HG02938 (cell line): ENCODE results near the gene SEMA6D.

Source experiments
- ATAC-seq: cut with Tn5 transposase; IDR thresholded peaks from one replicate; pipeline ENCODE4 v1.9.1; 2021; ENCODE audit warnings: mild to moderate bottlenecking, moderate library complexity; ENCODE audit not compliant: unreplicated experiment

SEMA6D gene

GRCh38 chr15:47717036-47717612 lies at the start of gene SEMA6D:
Gene SEMA6D, plus strand, starts transcription at chr15:47717505. Its CDS starts 42,294 bp downstream, at chr15:47759799.
- ATAC-seq, result no peak

GRCh38 chr15:47669221-47669620 lies 48.1 kb upstream of the SEMA6D start:
- ATAC-seq, result no peak

GRCh38 chr15:47670365-47670764 lies 46.9 kb upstream of the SEMA6D start:
- ATAC-seq, result no peak

- ATAC-seq, result no peak
Observed at GRCh38 chr15:47673232-47673761, 44.0 kb upstream of the SEMA6D start.

GRCh38 chr15:47674586-47675232 lies 42.6 kb upstream of the SEMA6D start:
- ATAC-seq, result no peak

- ATAC-seq, result no peak
Observed at GRCh38 chr15:47675735-47676134, 41.6 kb upstream of the SEMA6D start.

- ATAC-seq, result no peak
Observed at GRCh38 chr15:47678040-47678439, 39.3 kb upstream of the SEMA6D start.

GRCh38 chr15:47682661-47683060 lies 34.6 kb upstream of the SEMA6D start:
- ATAC-seq, result no peak

- no peak for ATAC-seq
Observed at GRCh38 chr15:47685141-47685870, 32.0 kb upstream of the SEMA6D start.

GRCh38 chr15:47688573-47689086 lies 28.7 kb upstream of the SEMA6D start:
- ATAC-seq, result no peak

GRCh38 chr15:47689660-47690059 lies 27.6 kb upstream of the SEMA6D start:
- no peak for ATAC-seq

- ATAC-seq, result no peak
Observed at GRCh38 chr15:47691882-47692281, 25.4 kb upstream of the SEMA6D start.

GRCh38 chr15:47696351-47696750 lies 21.0 kb upstream of the SEMA6D start:
- ATAC-seq, result no peak

GRCh38 chr15:47705281-47705997 lies 11.9 kb upstream of the SEMA6D start:
- no peak for ATAC-seq

- no peak for ATAC-seq
Observed at GRCh38 chr15:47707391-47707790, 9.9 kb upstream of the SEMA6D start.

- no peak for ATAC-seq
Observed at GRCh38 chr15:47708161-47708980, 8.9 kb upstream of the SEMA6D start.

GRCh38 chr15:47711655-47712054 lies 5.7 kb upstream of the SEMA6D start:
- no peak for ATAC-seq

- no peak for ATAC-seq
Observed at GRCh38 chr15:47715402-47715801, 1.9 kb upstream of the SEMA6D start.

- no peak for ATAC-seq
Observed at GRCh38 chr15:47715856-47716445, 1.4 kb upstream of the SEMA6D start.

GRCh38 chr15:47716516-47716915 lies 789 bp upstream of the SEMA6D start:
- no peak for ATAC-seq
